GM18907 (cell line): Measurements from ENCODE around the gene NAA35.
"Not testable (repeated sequence)": the region's sequence is repeated elsewhere in the genome, so short reads cannot be mapped to it uniquely, and the experiment has no call there.

Experiments
- ATAC-seq: cut with Tn5 transposase; IDR thresholded peaks from one replicate; pipeline ENCODE4 v1.9.1; 2021; ENCODE audit warnings: mild to moderate bottlenecking, moderate library complexity; ENCODE audit not compliant: unreplicated experiment

The NAA35 gene

GRCh38 chr9:86022687-86023266, 81.8 kb downstream of the NAA35 start:
- ATAC-seq = no peak

- ATAC-seq = no peak
These were observed 86.8 kb downstream of the NAA35 start for GRCh38 chr9:86027767-86028166.

DNA sequence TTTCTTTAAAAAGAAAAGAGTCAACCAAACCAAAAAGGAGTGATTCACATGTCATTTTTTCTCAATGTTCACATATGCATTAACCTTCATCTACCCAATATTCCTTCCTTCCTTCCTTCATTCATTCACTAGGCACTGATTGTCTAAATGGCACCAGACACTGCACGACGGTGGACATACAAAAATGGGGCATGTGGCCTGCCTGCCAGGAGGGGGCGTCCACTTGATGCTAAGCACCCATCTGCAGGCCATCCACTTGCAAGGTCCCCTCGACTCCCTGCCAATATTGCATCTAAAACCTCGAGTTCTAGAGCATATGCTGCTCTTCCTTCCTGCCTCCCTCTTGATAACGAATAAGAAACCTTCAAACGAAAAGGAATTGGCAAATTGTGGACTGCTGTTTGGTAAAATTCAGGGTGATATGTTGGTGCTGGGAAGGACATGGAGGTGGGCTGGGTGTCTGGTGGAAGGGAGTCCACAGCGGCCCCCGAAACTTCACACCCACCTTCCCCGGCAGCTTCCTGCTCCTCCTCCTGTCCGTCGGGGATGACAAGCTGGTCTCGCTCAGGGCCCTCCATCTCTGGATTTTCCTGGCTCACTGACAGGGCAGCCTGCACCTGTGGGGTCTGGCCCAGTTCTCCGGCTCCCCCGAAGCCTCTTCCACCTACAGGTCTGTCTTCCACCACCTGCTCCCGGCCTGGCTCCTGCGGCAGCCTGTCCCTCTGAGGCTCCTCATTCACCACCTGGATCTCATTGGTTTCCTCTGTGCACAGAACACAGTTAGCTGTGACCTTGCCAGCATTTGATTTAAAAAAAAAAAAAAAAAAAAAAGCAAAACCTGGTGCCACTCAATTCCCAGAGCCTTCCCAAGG, 94.2 kb downstream of the NAA35 start:
- ATAC-seq = no peak

GRCh38 chr9:86035827-86036440, 95.0 kb downstream of the NAA35 start:
- no peak for ATAC-seq

- ATAC-seq = no peak
These were observed 95.6 kb downstream of the NAA35 start for GRCh38 chr9:86036555-86036954.

- ATAC-seq = no peak
These were observed 99.3 kb downstream of the NAA35 start for GRCh38 chr9:86039991-86040860.

DNA sequence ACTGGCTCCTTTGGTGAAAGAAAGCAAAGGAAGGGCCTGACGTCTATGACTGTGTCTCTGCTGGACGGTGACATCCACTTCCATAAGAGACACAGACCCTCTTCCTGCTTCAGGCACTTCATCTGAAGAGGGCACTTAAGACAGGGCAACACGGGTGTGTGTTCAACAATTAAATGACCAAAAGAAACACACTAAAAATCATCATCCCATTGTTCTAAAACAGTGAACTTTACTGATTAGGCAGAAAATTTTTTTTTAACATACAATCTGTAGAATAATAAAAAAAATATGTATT, 99.9 kb downstream of the NAA35 start:
- no peak for ATAC-seq

GRCh38 chr9:86041311-86041741, 100.4 kb downstream of the NAA35 start:
- no peak for ATAC-seq

DNA sequence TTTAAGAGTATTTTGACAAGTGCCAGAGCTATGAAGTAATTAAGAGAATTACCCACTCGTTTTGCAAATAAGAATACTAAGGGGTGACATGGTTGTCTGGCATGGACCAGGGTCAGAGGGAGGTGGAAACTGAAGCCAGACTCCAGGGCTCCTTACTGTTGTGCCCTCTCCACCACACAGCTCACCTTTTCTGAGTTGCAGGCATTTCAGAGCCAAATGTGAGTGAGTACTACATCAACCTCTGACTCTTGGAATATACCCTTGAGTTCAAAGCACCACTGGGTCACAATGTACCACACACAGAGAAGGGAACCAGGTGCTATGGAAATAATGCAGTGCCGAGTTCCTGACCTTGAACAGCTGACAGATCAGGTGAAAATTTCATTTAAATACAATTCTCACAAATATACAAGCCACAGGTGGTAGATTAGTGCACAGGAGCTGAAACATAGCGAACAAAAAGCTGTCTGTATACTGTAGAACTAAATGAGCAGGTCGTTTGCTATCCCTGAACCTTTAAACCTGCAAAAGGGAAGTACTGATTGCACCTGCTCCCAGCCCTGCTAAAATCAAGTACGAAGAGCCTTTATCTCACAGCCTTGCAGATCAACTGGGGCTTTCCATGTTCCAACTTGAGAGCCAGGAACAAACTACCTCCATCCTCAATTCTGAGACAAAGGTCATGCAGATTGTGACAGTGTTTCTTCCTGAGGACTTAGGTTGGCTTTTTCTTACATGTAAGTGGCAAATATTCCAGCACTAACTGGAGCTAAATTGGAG, 101.4 kb downstream of the NAA35 start:
- no peak for ATAC-seq

GRCh38 chr9:86043586-86043985, 102.6 kb downstream of the NAA35 start:
- ATAC-seq = no peak

- ATAC-seq = no peak
These were observed 103.1 kb downstream of the NAA35 start for GRCh38 chr9:86043999-86044398.

- ATAC-seq = no peak
These were observed 104.7 kb downstream of the NAA35 start for GRCh38 chr9:86045654-86046053.

DNA sequence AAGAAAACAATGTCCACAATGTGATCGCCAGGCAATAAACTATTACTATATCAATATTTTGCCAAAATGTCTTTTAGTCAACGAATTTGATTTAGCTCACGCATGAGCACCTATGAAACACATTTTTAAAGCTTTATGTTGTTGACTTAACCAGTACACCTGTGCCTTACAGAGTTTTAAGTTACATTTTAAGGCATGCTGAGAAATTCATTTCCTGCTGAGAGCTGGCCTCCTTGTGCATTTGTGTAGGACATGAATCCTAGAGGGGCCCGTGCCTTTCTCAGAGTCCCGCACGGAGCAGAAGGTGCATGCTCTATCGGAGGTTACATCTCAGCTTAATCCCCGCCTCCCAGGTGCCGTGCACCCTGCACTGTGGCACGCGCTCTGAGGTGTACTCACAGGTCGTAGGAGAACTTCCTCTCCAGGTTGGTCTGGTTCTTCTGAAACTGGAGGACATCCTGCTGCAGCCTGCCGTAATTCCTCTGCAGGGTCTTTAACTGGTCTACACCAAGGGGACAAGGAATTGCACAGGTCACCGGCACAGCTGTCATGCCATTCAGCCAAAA, 105.2 kb downstream of the NAA35 start:
- no peak for ATAC-seq

GRCh38 chr9:86046930-86047341, 106.0 kb downstream of the NAA35 start:
- ATAC-seq = no peak

DNA sequence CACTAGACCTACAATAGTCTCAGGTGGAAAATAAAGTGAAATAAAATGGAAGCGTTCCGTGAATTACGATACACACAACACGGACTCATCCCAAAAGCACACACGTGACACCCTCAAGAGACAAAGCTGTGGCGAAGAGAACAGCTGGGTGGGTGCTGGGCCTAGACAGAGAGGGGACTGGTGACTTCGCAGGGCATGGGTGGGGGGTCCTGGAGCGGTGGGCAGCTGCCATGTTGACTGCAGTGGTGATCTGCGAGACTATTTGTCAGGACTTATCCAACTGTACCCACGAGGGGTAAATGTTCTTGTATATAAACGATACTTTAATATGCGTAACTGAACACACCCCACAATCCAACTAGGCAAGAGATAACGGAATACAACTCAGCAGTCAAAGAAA, 106.4 kb downstream of the NAA35 start:
- no peak for ATAC-seq

GRCh38 chr9:86048018-86048742, 107.2 kb downstream of the NAA35 start:
- not testable (repeated sequence) for ATAC-seq

DNA sequence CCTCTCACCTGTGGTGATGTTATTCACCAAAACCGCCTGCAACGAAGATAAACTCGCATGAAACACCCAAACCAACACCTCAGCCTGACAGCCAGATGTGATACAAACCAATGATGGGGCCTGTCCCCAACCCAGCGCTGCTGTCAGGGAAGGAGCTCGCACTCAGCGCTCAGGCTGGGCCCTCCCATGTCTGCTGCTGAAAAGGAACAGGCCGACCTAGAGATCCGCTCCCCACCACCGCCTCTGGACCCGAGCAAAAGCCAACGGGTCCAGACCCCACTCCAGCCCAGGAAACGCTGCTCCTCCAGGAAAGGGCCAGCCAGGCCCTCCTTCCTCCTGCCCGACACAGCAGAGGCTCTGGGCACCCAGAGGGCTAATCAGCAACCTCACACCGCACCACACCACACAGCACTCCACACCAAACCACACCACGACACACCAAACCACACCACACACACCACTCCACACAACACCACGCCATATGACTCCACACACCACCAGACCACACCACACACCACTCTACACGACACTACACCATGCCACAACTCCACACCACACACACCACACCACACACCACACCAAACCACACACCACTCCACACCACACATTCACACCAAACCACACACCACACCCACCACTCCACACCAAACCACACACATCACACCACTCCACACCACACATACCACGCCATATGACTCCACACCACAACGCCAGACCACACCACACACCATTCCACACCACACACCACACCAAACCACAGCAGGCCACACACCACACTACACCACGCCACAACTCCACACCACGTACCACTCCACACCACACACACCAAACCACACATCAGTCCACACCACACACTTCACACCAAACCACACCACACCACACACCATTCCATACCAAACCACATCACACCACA, 111.9 kb downstream of the NAA35 start:
- no peak for ATAC-seq

- no peak for ATAC-seq
These were observed 113.7 kb downstream of the NAA35 start for GRCh38 chr9:86054695-86055094.
